ENCODE data around the gene FTO.

DNA sequence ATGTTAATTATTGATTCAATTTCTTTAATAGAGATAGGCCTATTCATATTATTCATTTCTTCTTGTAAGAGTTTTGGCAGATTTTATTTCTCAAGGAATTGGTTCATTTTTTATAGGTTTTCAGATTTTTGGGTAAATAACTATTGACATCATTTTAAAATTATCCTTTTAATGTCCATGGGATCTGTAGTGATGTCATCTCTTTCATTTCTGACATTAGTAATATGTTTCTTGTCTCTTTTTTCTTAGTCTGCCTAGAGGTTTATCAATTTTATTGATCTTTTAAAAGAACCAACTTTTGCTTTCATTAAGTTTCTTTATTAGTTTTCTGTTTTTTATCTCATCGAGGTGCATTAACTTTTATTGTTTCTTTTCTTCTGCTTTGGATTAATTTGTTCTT is 162.6 kb downstream of the FTO start:
- TF ChIP-seq, protein P1, sequence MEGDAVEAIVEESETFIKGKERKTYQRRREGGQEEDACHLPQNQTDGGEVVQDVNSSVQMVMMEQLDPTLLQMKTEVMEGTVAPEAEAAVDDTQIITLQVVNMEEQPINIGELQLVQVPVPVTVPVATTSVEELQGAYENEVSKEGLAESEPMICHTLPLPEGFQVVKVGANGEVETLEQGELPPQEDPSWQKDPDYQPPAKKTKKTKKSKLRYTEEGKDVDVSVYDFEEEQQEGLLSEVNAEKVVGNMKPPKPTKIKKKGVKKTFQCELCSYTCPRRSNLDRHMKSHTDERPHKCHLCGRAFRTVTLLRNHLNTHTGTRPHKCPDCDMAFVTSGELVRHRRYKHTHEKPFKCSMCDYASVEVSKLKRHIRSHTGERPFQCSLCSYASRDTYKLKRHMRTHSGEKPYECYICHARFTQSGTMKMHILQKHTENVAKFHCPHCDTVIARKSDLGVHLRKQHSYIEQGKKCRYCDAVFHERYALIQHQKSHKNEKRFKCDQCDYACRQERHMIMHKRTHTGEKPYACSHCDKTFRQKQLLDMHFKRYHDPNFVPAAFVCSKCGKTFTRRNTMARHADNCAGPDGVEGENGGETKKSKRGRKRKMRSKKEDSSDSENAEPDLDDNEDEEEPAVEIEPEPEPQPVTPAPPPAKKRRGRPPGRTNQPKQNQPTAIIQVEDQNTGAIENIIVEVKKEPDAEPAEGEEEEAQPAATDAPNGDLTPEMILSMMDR (IDR thresholded peaks at IDR 0.05), result no peak
- TF ChIP-seq POLR2A (IDR thresholded peaks at IDR 0.05), result no peak
- TF ChIP-seq POLR2AphosphoS5 (IDR thresholded peaks at IDR 0.05), result no peak

Measured in prostate gland (tissue), 2 donors.